KBM-7 (cell line): ENCODE measurements around the gene CILP2.

ENCODE experiments used
- DNase-seq: peaks from one replicate; pipeline ENCODE4 v3.0.0-alpha.2; 2015
- in situ Hi-C: fragments of 300-500 bp; cut with MboI; formaldehyde crosslinking; loops from 2 replicates; pipeline ENCODE4 v1.14.3; 2020; ENCODE audit warnings: low sequenced_read_pairs, low pct_unique_long_range_greater_than_20kb, mixed read lengths

Gene CILP2, protein sequence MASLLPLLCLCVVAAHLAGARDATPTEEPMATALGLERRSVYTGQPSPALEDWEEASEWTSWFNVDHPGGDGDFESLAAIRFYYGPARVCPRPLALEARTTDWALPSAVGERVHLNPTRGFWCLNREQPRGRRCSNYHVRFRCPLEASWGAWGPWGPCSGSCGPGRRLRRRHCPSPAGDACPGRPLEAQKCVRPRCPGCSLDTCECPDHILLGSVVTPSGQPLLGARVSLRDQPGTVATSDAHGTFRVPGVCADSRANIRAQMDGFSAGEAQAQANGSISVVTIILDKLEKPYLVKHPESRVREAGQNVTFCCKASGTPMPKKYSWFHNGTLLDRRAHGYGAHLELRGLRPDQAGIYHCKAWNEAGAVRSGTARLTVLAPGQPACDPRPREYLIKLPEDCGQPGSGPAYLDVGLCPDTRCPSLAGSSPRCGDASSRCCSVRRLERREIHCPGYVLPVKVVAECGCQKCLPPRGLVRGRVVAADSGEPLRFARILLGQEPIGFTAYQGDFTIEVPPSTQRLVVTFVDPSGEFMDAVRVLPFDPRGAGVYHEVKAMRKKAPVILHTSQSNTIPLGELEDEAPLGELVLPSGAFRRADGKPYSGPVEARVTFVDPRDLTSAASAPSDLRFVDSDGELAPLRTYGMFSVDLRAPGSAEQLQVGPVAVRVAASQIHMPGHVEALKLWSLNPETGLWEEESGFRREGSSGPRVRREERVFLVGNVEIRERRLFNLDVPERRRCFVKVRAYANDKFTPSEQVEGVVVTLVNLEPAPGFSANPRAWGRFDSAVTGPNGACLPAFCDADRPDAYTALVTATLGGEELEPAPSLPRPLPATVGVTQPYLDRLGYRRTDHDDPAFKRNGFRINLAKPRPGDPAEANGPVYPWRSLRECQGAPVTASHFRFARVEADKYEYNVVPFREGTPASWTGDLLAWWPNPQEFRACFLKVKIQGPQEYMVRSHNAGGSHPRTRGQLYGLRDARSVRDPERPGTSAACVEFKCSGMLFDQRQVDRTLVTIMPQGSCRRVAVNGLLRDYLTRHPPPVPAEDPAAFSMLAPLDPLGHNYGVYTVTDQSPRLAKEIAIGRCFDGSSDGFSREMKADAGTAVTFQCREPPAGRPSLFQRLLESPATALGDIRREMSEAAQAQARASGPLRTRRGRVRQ

DNA sequence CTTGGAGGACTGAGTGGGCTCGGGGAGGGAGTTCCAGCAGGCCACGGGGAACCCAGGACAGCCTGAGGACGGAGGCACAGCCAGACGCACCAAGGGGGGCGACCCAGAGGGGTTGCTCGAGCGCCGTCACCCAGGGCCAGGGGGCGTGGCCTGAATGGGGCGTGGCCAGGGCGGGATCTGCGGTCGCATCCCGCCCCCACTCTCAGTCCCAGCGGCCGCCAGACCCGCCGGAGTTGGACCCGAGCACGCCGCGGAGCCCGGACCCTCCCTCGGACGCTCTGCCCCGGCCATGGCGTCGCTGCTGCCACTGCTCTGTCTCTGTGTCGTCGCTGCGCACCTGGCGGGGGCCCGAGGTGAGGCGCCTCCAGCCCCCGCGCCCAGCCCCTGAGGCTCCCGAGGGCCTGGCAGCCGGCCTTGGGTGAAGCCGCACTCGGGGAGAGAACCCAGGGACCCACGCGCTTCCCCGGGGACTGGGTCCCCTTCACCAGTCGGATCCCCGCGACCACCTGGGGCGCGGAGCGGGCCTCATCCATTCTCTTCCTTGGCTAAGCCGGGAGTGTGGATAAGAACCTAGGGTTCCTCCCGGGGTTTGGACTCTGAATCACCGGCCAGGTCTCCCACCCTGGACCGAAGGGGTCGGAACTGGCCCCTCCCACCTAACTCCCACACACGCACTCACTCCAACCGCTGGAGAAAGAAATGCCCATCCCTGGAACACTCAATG is at the start of gene CILP2:
CILP2 (plus strand) TSS at position 205 of the 724 bp plus-strand sequence; CDS start at position 290, 85 bp downstream.
- DNase-seq = no peak
- in situ Hi-C loops = loop anchor here (10.0 to 25.0 kb wide), 2 partner anchors 107 to 399 kb away; partner anchors contain the start of gene GMIP

DNA sequence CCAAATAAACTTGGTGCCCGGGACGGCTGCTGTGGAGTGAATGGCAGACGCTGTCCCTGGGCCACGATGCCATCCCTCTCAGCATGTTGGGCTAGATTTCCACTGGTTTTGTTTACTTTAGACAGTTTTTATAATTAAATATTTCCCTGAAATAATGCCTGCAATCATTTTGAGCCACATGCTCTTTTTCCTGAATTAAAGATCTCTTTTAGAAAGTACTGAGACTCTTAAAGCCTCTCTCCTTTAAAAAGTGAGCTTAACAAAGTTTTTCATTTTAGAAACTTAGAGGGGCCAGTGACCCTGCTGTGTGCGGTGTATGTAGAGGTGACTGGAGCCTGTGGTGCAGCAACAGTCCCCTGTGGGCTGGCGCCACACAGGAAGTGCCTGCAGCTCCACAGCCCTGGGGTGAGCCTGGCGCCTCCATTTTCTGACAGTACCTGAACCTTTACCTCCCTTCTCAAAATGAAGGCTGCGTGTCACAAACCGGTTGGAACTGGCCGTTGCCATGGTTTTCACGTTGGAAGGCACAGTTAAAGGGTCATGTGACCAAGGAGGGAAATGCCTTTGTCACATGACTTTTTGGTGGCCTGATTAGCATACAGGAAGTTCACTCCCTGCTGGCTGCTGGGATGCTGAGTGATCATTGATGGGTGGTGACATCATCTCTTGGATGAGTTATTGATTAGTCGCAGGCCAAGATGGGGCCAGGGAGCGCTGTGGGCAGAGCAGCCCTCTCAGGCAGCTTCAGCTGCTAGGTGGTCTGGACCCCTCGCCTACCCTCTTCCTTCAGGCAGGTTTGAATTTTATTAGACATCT is 49.0 kb upstream of the CILP2 start:
- in situ Hi-C loops = no loop called here
- DNase-seq = peak; percentile 95

DNA sequence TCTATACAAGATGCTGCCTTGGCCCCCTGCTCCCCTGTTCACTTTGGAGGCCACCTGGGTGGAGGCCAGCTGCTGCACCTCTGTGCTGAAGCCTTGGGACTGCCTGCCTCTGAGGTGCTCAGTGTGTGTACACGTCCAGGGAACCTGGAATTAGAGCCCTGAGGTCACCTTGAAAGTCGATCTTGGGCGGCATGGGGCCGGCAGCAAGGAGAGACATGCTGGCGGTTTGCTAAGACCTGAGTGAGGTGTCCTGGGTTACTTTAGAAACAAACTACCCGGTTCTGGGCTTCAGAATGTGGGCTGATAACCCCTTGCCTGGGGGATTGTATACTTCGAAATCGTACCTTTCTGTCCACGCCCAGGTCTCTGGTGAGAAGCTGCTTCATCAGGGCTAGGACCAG is 48.3 kb upstream of the CILP2 start:
- in situ Hi-C loops = no loop called here
- no peak for DNase-seq

DNA sequence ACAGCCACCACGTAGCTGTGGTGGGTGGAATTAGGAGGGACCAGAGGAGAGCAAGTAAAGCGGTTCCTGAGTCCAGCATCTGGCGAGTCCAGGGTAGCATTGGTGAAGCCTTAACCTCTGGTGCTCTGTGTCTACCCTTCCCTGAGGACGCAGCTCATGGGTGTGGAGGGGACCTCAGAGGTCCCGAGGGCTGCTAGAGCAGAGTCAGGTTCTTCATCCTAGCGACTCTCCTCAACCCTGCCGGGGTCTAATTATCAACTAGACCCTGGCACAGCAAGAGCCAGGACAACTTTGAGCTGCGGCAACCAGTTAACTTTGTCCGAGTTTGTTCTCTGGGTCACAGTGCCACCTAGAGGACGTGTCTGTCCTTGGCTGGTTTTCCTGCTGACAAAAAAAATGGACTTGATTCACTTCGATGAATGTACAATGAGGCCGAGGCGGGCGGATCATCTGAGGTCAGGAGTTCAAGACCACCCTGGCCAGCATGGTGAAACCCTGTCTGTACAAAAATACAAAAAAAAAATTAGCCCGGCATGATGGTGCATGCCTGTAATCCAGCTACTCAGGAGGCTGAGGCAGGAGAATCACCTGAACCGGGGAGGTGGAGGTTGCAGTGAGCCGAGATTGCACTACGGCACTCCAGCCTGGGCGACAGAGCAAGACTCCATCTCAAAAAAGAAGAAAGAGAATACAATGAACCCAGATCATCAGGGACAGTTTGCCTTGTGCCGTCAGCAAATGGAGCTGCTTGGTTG is 47.7 kb upstream of the CILP2 start:
- in situ Hi-C loops = no loop called here
- peak; percentile 89 for DNase-seq

DNA sequence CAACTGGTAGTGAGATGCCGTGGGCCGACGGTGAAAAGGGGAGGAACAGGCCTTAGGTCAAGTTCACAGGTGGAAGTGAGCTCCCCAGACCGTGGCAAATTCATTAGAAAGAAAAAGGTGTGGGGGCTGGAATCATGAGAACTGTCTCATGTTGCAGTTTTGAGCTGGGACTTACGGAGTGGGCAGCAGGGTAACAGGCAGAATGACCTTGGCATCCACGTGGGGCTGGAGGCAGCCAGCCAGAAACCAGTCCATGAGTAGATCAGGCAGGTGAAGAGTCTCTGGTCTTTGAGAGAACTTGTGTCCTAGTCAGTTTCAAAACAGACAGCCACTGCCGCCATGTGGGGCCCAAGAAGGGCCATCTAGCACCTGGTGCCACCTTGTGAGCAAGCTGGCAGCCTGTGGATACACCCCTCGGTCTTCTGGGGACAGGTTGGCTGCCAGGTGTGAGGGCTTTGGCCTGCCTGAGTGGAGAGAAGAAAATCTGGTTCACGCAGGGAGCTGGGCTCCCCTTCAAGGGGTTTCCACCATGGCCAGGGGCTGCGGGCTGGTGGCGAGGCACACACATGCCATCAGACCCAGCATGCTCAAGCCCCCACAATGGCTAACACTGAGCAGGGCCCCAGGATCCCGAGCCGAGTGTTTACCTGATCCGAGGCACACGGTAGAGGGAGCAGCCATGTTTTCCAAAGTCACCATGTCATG is 46.6 kb upstream of the CILP2 start:
- in situ Hi-C loops = no loop called here
- DNase-seq = no peak

DNA sequence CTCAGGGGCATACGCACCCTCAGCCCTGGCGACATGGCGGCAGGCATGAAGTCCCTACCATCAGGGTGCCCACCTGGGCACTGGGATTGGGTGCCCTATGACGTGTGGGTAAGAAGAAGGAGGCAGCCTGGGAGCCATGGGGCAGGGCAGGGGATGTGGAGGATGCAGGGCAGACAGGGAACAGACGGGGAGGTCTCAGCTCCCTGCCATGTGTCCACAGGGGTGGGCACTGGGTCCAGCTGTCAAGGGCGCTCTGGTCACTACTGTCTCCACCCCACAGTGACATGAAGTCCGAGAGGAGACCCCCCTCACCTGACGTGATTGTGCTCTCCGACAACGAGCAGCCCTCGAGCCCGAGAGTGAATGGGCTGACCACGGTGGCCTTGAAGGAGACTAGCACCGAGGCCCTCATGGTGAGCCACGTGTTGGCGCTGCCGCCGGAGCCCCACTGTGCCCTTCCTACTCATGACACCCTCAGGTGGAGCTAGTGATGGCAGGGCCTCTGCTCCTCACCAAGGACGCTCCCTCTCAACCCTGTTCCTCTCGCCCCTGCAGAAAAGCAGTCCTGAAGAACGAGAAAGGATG is 45.9 kb upstream of the CILP2 start:
- in situ Hi-C loops = no loop called here
- DNase-seq = no peak

DNA sequence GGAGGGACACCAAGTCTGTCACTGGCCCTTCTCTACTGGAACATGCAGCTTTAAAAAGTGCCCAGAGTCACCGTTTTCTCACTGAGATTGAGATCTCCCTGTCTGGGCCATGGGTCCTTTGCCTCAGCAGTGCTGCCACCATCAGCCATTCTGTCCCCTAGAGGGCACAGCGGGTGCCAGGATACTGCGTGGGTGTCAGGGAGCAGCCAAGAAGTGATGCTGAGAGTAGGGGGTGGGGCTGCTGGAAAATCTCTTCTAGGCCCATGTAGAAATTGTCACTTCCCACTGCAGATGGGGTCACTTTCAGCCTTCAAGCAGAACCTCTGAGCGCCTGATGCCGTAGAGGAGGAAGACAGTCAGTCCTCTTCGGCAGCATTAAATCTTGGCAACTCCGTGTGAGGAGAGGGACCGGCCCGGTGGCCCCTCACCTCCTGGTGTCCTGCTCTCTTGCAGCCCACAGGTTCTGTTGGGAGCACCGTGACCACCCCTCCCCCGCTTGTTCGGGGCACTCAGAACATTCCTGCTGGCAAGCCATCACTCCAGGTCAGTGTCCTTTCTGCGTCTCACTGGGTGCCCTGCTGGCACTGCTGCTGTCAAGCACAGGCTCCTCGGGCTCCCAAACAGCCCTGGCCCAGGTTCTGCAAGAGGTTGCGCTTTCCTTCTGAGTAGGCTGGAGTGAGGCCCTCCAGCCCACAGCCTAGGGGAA is 44.1 kb upstream of the CILP2 start:
- in situ Hi-C loops = no loop called here
- no peak for DNase-seq

DNA sequence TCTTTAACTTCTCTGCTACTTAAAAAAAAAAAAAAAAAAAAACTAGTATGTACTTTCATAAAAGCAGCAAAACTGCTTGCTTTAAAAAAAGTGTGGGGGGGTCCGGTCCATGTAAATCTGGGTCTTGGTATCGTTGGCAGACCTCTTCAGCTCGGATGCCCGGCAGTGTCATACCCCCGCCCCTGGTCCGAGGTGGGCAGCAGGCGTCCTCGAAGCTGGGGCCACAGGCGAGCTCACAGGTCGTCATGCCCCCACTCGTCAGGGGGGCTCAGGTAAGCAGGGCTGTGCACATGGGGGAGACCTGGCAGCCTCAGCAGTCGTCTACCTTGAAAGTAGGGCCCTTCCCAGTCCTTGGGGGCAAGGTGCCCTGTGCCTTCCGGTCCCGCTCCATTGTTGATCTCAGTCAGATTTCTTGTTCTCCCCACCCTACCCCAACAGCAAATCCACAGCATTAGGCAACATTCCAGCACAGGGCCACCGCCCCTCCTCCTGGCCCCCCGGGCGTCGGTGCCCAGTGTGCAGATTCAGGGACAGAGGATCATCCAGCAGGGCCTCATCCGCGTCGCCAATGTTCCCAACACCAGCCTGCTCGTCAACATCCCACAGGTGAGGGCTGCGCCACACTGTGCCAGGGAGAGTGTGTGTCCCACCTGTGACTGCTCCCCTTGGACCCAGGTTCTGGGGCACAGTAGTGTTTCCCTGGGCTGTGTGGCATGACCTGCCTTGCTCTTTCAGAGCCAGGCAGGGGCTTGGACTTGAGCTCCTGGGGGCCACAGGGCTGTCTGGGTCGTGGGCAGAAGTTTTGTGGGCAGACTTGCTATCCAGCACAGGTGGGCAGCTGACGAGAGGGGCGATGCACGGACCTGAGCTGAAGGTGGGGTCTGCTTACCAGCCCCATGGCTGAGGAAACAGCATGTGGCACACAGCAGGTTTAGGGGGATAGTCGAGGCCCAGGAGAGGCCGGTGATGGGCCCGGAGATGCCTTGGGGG is 42.2 kb upstream of the CILP2 start:
- no peak for DNase-seq
- in situ Hi-C loops = no loop called here

DNA sequence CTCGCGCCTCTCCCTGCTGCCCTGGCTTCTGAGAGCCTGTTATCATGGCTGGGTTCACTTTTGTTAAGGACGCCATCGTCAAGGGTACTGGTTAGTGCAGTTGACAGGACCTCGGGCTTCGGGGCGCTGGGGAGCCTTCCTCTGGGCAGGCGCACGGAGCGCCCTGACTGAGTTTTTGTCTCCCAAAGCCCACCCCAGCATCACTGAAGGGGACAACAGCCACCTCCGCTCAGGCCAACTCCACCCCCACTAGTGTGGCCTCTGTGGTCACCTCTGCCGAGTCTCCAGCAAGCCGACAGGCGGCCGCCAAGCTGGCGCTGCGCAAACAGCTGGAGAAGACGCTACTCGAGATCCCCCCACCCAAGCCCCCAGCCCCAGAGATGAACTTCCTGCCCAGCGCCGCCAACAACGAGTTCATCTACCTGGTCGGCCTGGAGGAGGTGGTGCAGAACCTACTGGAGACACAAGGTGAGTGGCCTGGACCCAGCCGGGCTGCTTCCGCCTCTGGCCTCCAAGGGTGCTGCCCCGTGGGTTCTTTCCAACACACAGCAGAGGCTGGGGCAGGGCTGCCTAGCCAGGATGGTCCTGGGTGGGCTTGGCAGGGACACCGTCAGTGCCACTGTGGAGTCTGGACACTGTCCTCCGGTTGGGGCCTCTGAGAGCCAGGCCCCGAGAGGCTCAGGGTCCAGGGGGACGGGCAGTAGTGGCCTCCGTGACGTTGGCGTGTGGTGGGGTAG is 39.6 kb upstream of the CILP2 start:
- DNase-seq = no peak
- in situ Hi-C loops = no loop called here

DNA sequence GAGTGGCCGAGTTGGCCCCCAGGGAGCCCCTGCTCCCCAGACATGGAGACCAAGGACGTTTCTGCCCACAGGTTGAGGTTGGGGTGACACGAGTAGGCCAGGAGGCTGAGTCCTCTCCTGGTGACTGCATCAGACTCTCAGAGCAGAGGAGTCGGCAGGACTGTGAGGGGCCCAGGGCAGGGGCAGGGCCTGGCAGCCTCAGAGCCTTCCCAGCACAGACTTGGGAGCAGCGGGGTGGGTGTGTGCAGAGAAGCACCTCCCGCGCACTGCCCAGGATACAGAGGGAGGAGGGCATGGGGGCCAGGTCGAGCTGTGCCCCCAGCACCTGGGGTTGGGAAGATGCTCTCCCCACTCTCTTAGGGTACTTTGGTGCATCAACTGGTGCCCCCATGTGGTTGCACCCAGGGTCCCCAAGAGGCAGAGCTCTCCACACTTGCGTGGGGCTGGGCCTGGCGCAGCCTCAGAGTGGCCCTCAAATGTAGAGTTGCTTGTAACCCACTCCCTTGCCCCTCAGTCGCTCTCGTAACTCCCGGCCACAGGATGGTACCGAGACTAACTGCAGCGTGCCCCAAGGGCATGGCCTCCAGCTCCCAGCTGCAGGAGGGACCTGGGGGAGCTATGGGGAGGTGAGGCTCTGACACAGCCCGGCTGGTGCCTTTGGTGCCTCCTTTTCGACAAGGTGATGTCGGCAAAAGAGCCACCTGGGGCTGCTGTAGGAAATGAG is 38.6 kb upstream of the CILP2 start:
- DNase-seq = no peak
- in situ Hi-C loops = no loop called here

DNA sequence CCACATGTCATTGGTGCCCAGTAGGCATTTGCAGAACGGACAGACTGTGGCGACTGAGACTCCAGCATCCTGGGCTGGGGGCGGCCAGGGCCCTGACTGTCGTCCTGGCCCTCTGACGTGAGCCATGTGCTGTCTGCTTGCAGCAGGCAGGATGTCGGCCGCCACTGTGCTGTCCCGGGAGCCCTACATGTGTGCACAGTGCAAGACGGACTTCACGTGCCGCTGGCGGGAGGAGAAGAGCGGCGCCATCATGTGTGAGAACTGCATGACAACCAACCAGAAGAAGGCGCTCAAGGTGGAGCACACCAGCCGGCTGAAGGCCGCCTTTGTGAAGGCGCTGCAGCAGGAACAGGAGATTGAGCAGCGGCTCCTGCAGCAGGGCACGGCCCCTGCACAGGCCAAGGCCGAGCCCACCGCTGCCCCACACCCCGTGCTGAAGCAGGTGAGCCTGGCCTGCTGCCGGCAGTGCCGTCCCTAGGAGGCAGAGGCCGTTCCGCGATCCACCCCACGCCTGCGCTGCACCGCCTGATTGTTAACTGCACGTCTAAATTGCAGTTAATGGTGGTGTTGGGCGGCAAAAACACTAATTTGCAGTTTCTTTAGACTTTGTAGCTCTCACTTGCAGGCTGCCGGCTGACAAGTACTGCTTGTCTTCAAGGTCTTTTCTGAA is 37.0 kb upstream of the CILP2 start:
- in situ Hi-C loops = no loop called here
- DNase-seq = no peak

DNA sequence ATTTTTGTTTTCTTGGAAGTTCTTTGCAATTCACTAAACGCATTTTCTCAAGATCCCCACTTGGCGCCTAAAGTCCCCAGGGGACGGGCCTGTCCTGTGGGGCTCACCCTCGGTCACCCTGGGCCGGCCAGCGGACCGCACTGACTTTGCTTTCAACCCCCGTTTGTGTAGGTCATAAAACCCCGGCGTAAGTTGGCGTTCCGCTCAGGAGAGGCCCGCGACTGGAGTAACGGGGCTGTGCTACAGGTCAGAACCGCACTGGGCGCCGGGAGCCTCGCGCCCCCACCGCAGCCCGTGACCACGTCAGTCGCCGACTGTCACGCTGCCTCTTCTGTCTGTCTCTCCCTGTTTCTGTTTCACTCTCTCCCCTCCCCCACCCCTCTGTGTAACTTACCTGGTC is 36.3 kb upstream of the CILP2 start:
- no peak for DNase-seq
- in situ Hi-C loops = no loop called here

DNA sequence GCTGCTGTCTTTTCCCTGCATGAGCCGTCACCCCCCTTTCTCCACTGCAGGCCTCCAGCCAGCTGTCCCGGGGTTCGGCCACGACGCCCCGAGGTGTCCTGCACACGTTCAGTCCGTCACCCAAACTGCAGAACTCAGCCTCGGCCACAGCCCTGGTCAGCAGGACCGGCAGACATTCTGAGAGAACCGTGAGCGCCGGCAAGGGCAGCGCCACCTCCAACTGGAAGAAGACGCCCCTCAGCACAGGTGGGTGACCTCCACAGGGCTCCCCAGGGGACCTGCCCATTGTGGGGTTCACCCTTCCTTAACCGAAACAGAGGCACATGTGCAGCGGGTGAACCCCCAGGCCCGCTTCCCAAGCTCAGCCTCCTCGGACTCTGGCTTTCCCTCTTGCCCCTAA is 35.8 kb upstream of the CILP2 start:
- no peak for DNase-seq
- in situ Hi-C loops = no loop called here
